ENCODE measurements around the gene PTCSC3. TPM values are rescaled to one million over a fixed set of nuclear protein-coding genes. Genes with fewer than 3 reads are reported as not detected.

The PTCSC3 gene
- total and polyA plus RNA-seq, 2 experiments from 2014 or later: not detected

DNA sequence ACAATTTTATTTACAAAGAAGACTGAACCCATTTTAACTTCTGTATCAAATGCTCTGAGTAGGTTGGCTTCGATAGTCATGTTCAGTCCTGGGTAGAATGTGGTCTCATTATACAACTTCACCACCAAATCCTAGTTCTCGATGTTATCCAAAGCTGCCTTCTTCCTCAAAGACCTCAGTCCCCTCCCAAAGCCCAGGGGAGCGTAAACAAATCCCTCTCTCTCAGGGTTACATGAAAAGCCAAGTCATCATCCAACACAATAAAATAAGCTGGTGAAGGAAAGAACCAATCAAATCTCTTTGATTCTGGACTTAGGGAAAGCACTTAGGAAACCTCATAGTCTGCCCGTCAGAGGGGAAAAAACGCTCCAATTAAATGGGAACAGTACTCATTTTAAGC is 9.1 kb downstream of the PTCSC3 start:
- H3K9me3 Mint-ChIP-seq: no peaks in the 10 kb centered on the region; the same call in 2 of the 3 replicates
- ATAC-seq (peak; percentile 70), DNase-seq (ENCODE audit: low spot score) (peak; percentile 29)
- Histone ChIP-seq H3F3A (replicated peaks; ENCODE audit: low read depth) (no peaks in the 10 kb centered on the region), H3K36me3 (ENCODE audit: insufficient read depth) (no peaks in the 10 kb centered on the region), H3K79me2 (replicated peaks; ENCODE audit: insufficient read depth) (no peaks in the 10 kb centered on the region), H3K4me2 (0 out of 2 replicates have a peak overlapping the region, but pooled peaks have one; percentile 45), H3K27ac (ENCODE audit: low read depth) (no peak overlapping the region), H3K4me3 (no peak overlapping the region), H3K4me1 (ENCODE audit: insufficient read depth) (peaks cover 15% of the 10 kb centered on the region), H2AFZ (peak overlapping the region; percentile 3), H3K9me2 (ENCODE audit: insufficient read depth) (no peaks in the 10 kb centered on the region), H4K20me1 (replicated peaks; ENCODE audit: insufficient read depth) (no peaks in the 10 kb centered on the region), H3K27me3 (ENCODE audit: insufficient read depth) (no peaks in the 10 kb centered on the region)
- TF ChIP-seq CREB1 (CRISPR knock-in tag; IDR thresholded peaks at IDR 0.05; ENCODE audit: low read depth) (no peak), REST (IDR thresholded peaks at IDR 0.05; ENCODE audit: unreplicated experiment) (no peak), ZNF331 (CRISPR knock-in tag; IDR thresholded peaks at IDR 0.05; ENCODE audit: low read depth) (no peak), POLR2AphosphoS5 (IDR thresholded peaks at IDR 0.05; ENCODE audit: low read depth) (no peak), EZH2 (IDR thresholded peaks at IDR 0.05; ENCODE audit: low read depth, unreplicated experiment) (no peak), EZH2phosphoT487 (IDR thresholded peaks at IDR 0.05; ENCODE audit: unreplicated experiment) (no peak), JUNB (IDR thresholded peaks at IDR 0.05; ENCODE audit: unreplicated experiment) (no peak), ZNF462 (CRISPR knock-in tag; IDR thresholded peaks at IDR 0.05) (no peak), STAT1 (IDR thresholded peaks at IDR 0.05; ENCODE audit: unreplicated experiment) (no peak), NANOG (IDR thresholded peaks at IDR 0.05; ENCODE audit: borderline replicate concordance) (no peak)
- TF ChIP-seq, protein P1, sequence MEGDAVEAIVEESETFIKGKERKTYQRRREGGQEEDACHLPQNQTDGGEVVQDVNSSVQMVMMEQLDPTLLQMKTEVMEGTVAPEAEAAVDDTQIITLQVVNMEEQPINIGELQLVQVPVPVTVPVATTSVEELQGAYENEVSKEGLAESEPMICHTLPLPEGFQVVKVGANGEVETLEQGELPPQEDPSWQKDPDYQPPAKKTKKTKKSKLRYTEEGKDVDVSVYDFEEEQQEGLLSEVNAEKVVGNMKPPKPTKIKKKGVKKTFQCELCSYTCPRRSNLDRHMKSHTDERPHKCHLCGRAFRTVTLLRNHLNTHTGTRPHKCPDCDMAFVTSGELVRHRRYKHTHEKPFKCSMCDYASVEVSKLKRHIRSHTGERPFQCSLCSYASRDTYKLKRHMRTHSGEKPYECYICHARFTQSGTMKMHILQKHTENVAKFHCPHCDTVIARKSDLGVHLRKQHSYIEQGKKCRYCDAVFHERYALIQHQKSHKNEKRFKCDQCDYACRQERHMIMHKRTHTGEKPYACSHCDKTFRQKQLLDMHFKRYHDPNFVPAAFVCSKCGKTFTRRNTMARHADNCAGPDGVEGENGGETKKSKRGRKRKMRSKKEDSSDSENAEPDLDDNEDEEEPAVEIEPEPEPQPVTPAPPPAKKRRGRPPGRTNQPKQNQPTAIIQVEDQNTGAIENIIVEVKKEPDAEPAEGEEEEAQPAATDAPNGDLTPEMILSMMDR (conservative IDR thresholded peaks at IDR 0.05; ENCODE audit: low read depth in 2 of 2): no peak
- TF ChIP-seq, protein P2, sequence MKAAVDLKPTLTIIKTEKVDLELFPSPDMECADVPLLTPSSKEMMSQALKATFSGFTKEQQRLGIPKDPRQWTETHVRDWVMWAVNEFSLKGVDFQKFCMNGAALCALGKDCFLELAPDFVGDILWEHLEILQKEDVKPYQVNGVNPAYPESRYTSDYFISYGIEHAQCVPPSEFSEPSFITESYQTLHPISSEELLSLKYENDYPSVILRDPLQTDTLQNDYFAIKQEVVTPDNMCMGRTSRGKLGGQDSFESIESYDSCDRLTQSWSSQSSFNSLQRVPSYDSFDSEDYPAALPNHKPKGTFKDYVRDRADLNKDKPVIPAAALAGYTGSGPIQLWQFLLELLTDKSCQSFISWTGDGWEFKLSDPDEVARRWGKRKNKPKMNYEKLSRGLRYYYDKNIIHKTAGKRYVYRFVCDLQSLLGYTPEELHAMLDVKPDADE (IDR thresholded peaks at IDR 0.05): no peak
- H3K4me1 Mint-ChIP-seq: peaks cover 17% of the 10 kb centered on the region
- H3K36me3 Mint-ChIP-seq (ENCODE audit: low read depth): no peaks in the 10 kb centered on the region
- no peak overlapping the region for H3K4me3 Mint-ChIP-seq
- H3K27me3 Mint-ChIP-seq (ENCODE audit: insufficient read depth, low read depth, poor library complexity): no peaks in the 10 kb centered on the region
- H3K27ac Mint-ChIP-seq: peak overlapping the region; percentile 40
